Fibroblast of lung (primary cell): ENCODE measurements around the gene FLNC. TPM values are rescaled to one million over a fixed set of nuclear protein-coding genes. Genes with fewer than 3 reads are reported as not detected.

Source experiments
- DNase-seq, 2 donors: peaks; one replicate each; pipeline versions ENCODE4 v3.0.0 to v3.0.0-alpha.2; 2010; ENCODE audit warnings: low read depth in 2 of 2
- H2AFZ ChIP-seq: 2 replicates; pipeline ENCODE4 v1.5.1; 2012; ENCODE audit warnings: low read length, control low read depth, inconsistent platforms
- H3K27ac ChIP-seq: 2 replicates; pipeline ENCODE4 v1.5.1; 2011; ENCODE audit warnings: low read length, control low read depth; ENCODE audit not compliant: insufficient read depth
- H3K27me3 ChIP-seq: 2 replicates; pipeline ENCODE4 v1.5.1; 2011; ENCODE audit warnings: mild to moderate bottlenecking, low read length; ENCODE audit not compliant: control insufficient read depth, insufficient read depth
- H3K36me3 ChIP-seq: 2 replicates; pipeline ENCODE4 v1.5.1; 2011; ENCODE audit warnings: low read length; ENCODE audit not compliant: control insufficient read depth, insufficient read depth
- H3K4me1 ChIP-seq: 2 replicates; pipeline ENCODE4 v1.5.1; 2011; ENCODE audit warnings: low read length; ENCODE audit not compliant: control insufficient read depth, insufficient read depth; ENCODE audit errors: extremely low read depth
- H3K4me2 ChIP-seq: 2 replicates; pipeline ENCODE4 v1.5.1; 2011; ENCODE audit warnings: low read length, control low read depth; ENCODE audit not compliant: insufficient read depth; ENCODE audit errors: extremely low read depth
- H3K4me3 ChIP-seq, 4 experiments: fragments of 200-600 bp in 1 of 4; sonication (generic) in 1 of 4; replicated peaks in 1 of 4; 2 replicates each; pipeline ENCODE4 v1.5.1; 2011 to 2016; ENCODE audit warnings: low read length in 4 of 4, low read depth in 3 of 4, mild to moderate bottlenecking in 3 of 4, control low read depth in 2 of 4, inconsistent platforms in 1 of 4, mixed read lengths in 1 of 4; ENCODE audit not compliant: insufficient read depth in 1 of 4; ENCODE audit errors: control extremely low read depth in 1 of 4
- H3K79me2 ChIP-seq: 2 replicates; pipeline ENCODE4 v1.5.1; 2012; ENCODE audit warnings: mild to moderate bottlenecking, low read length, inconsistent platforms; ENCODE audit not compliant: control insufficient read depth, insufficient read depth
- H3K9ac ChIP-seq: 2 replicates; pipeline ENCODE4 v1.5.1; 2011; ENCODE audit warnings: mild to moderate bottlenecking, low read length, control low read depth; ENCODE audit not compliant: insufficient read depth
- H3K9me3 ChIP-seq: 2 replicates; pipeline ENCODE4 v1.5.1; 2012; ENCODE audit warnings: low read depth, low read length; ENCODE audit not compliant: control insufficient read depth, insufficient read depth
- H4K20me1 ChIP-seq: 2 replicates; pipeline ENCODE4 v1.5.1; 2011; ENCODE audit warnings: low read length; ENCODE audit not compliant: control insufficient read depth, insufficient read depth; ENCODE audit errors: extremely low read depth
- EZH2 ChIP-seq: IDR thresholded peaks from 2 replicates; pipeline ENCODE4 v1.5.1; 2012; ENCODE audit warnings: low read length, control low read depth, mild to moderate bottlenecking; ENCODE audit errors: missing control alignments
- polyA plus RNA-seq, 2 donors: library from polyadenylated mRNA; depleted of rRNA in 1 of 2; stranded (reverse) in 1 of 2; unstranded in 1 of 2; fragments of >200 nt; gene quantifications; 2 replicates each; pipeline ENCODE4 v1.2.1, GENCODE V29; 2011 to 2012; ENCODE audit warnings: missing spikeins in 1 of 2
- total RNA-seq: library from RNA; depleted of rRNA; stranded (reverse); fragments of >200 nt; gene quantifications from 2 replicates; pipeline ENCODE4 v1.2.1, GENCODE V29; 2014
- TF ChIP-seq, protein P1 (sequence below), 2 donors: IDR thresholded peaks in 1 of 2; conservative IDR thresholded peaks in 1 of 2; 1 replicate in 1 of 2; 2 replicates in 1 of 2; pipeline ENCODE4 v1.5.1; 2011 to 2012; ENCODE audit warnings: low read length in 2 of 2, control low read depth in 1 of 2, inconsistent platforms in 1 of 2, low read depth in 1 of 2, mild to moderate bottlenecking in 1 of 2

The FLNC gene
- total and polyA plus RNA-seq, 2 donors (not counting 1 experiment from before 2014, with no cell fraction given) = 29.3 to 191 TPM

DNA sequence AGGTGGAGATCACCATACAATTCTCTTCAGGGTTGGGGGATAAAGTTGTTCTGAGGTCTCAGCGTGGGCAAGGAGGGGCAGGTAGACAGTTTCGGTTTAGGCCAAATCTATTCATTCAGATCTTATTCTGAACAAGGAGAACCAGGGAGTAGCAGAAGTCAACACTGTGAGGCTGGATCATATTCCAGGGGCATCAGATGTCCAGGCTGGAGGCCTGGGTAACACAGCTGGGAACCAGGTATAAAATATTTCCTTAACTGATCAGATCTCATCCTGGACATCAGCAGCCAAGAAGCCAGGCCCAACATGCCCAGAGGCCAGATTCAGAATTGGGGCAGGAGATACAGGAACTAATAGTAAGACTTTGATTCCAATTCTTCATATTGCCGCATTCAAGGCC, 19.2 kb upstream of the FLNC start:
- Histone ChIP-seq H3K79me2 (no peaks in the 10 kb centered on the region), H3K4me2 (no peak overlapping the region), H4K20me1 (no peaks in the 10 kb centered on the region), H3K27ac (no peak overlapping the region), H3K36me3 (peaks cover 4% of the 10 kb centered on the region), H3K9ac (no peak overlapping the region), H3K4me1 (no peaks in the 10 kb centered on the region), H3K9me3 (no peaks in the 10 kb centered on the region), H3K4me3 (no peak overlapping the region), H3K27me3 (no peaks in the 10 kb centered on the region), H2AFZ (no peak overlapping the region)
- DNase-seq = no peak
- TF ChIP-seq, protein P1, sequence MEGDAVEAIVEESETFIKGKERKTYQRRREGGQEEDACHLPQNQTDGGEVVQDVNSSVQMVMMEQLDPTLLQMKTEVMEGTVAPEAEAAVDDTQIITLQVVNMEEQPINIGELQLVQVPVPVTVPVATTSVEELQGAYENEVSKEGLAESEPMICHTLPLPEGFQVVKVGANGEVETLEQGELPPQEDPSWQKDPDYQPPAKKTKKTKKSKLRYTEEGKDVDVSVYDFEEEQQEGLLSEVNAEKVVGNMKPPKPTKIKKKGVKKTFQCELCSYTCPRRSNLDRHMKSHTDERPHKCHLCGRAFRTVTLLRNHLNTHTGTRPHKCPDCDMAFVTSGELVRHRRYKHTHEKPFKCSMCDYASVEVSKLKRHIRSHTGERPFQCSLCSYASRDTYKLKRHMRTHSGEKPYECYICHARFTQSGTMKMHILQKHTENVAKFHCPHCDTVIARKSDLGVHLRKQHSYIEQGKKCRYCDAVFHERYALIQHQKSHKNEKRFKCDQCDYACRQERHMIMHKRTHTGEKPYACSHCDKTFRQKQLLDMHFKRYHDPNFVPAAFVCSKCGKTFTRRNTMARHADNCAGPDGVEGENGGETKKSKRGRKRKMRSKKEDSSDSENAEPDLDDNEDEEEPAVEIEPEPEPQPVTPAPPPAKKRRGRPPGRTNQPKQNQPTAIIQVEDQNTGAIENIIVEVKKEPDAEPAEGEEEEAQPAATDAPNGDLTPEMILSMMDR (conservative IDR thresholded peaks at IDR 0.05 in 1 of 2, IDR thresholded peaks at IDR 0.05 in 1 of 2; ENCODE audit: low read depth in 1 of 2, low read length in 2 of 2) = no peak
- TF ChIP-seq EZH2 = no peak

DNA sequence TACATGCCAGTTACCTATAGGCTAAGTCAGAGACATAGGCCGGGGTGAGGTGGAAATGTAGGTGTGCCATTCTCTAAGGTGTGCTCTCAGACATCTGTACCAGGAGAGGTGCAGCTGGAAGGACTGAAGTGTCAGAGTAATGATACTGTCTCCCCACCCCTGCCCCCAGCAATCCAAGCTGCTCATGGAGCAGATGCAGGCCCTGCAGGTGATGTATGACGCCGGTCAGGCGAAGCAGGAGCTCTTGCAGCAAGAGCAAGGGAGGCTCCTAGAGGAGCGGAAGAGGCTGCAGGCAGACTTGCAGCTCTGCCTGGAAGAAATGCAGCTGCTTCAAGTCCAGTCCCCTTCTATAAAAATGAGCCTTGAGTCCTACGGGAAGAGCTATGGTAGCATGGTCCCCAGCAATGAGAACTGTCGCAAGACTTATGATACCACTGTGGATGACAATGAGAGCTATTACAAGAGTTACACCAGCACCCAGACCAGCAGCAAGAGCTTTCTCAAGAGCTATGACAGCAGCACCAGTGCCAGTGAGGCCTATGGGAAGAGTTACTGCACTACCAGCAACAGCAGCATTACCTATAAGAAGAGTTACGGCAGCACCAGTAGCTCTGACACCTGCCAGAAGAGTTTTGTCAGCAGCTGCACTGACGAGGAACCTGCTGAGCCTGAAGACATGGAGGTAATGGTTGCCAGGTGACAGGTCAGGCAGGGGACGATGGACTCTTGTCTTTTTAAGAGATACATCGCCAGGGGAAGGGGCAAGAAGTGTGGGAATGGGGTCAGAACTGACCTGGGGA, 18.4 kb upstream of the FLNC start:
- no peak for DNase-seq
- H3K79me2 ChIP-seq = no peaks in the 10 kb centered on the region
- no peak overlapping the region for H3K9ac ChIP-seq
- H3K9me3 ChIP-seq = no peaks in the 10 kb centered on the region
- no peak overlapping the region for H3K4me2 ChIP-seq
- H3K4me1 ChIP-seq = no peaks in the 10 kb centered on the region
- H3K27ac ChIP-seq = no peak overlapping the region
- no peaks in the 10 kb centered on the region for H3K36me3 ChIP-seq
- H2AFZ ChIP-seq = no peak overlapping the region
- TF ChIP-seq, protein P1 (conservative IDR thresholded peaks at IDR 0.05 in 1 of 2, IDR thresholded peaks at IDR 0.05 in 1 of 2; ENCODE audit: low read depth in 1 of 2, low read length in 2 of 2) = no peak
- no peak for TF ChIP-seq EZH2
- H3K4me3 ChIP-seq = no peak overlapping the region
- H4K20me1 ChIP-seq = no peaks in the 10 kb centered on the region
- H3K27me3 ChIP-seq = no peaks in the 10 kb centered on the region

DNA sequence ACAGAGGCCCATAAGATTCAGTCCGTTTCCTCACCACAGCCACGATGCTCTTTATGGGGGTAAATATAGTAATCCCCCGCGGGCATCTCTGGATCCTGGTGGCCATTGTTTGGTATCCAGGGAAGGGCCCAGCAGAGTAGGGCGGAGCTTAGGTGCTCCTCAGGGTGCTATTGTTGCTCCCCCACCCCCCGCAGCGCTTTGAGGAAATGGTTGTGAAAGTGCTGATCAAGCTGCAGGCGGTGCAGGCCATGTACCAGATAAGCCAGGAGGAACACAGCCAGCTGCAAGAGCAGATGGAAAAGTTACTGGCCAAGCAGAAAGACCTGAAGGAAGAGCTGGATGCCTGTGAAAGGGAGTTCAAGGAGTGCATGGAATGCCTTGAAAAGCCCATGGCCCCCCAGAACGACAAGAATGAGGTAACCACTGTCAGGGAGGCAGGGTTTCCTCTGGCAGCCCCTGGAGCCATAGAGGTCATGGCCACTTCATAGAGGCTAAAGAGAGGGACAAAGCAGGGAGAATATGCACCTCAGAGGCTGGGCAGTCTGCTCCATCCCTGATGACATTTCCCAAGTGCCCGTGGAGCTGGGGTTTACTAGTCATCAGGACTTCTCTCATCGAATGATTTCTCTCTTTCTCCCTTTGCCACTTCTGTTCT, 17.6 kb upstream of the FLNC start:
- Histone ChIP-seq H3K9ac (no peak overlapping the region), H4K20me1 (no peaks in the 10 kb centered on the region), H2AFZ (no peak overlapping the region), H3K4me2 (no peak overlapping the region), H3K9me3 (no peaks in the 10 kb centered on the region), H3K4me1 (no peaks in the 10 kb centered on the region), H3K36me3 (no peaks in the 10 kb centered on the region), H3K27ac (no peak overlapping the region), H3K27me3 (peaks cover 2% of the 10 kb centered on the region), H3K4me3 (no peak overlapping the region), H3K79me2 (no peaks in the 10 kb centered on the region)
- DNase-seq = peak in 1 of 2 donors; percentile 11
- no peak for TF ChIP-seq EZH2
- TF ChIP-seq, protein P1 (conservative IDR thresholded peaks at IDR 0.05 in 1 of 2, IDR thresholded peaks at IDR 0.05 in 1 of 2; ENCODE audit: low read depth in 1 of 2, low read length in 2 of 2) = no peak
